Parathyroid adenoma (tissue), 2 donors: ENCODE results near the gene CACNA1I.
A peak's percentile ranks its signal among the peaks of the same experiment; 100 is the strongest.

Source experiments
- H2AFZ ChIP-seq: fragments of 300-600 bp; sonication (generic); one replicate; pipeline ENCODE4 v1.7.0; 2017; ENCODE audit warnings: antibody characterized with exemption, mild to moderate bottlenecking
- H3K27ac ChIP-seq: fragments of 300-600 bp; sonication (generic); one replicate; pipeline ENCODE4 v1.7.0; 2017
- H3K27me3 ChIP-seq: fragments of 300-600 bp; sonication (generic); one replicate; pipeline ENCODE4 v1.7.0; 2017; ENCODE audit warnings: low read length; ENCODE audit not compliant: control insufficient read depth, insufficient read depth
- H3K36me3 ChIP-seq: fragments of 300-600 bp; sonication (generic); one replicate; pipeline ENCODE4 v1.7.0; 2017; ENCODE audit warnings: low read length; ENCODE audit not compliant: control insufficient read depth, insufficient read depth
- H3K4me1 ChIP-seq: fragments of 300-600 bp; sonication (generic); one replicate; pipeline ENCODE4 v1.7.0; 2017; ENCODE audit warnings: control low read depth
- H3K4me2 ChIP-seq: fragments of 300-600 bp; sonication (generic); one replicate; pipeline ENCODE4 v1.7.0; 2017; ENCODE audit warnings: low read length
- H3K4me3 ChIP-seq: fragments of 300-600 bp; sonication (generic); one replicate; pipeline ENCODE4 v1.7.0; 2017; ENCODE audit warnings: low read depth, low read length
- H3K79me2 ChIP-seq: fragments of 300-600 bp; sonication (generic); one replicate; pipeline ENCODE4 v1.7.0; 2017; ENCODE audit warnings: control low read depth
- H3K9ac ChIP-seq: fragments of 300-600 bp; sonication (generic); one replicate; pipeline ENCODE4 v1.7.0; 2017; ENCODE audit warnings: mild to moderate bottlenecking
- H3K9me3 ChIP-seq: fragments of 300-600 bp; sonication (generic); one replicate; pipeline ENCODE4 v1.7.0; 2017; ENCODE audit warnings: low read length; ENCODE audit not compliant: control insufficient read depth
- CTCF ChIP-seq: fragments of 300-600 bp; sonication (generic); IDR thresholded peaks from one replicate; pipeline ENCODE4 v1.7.0; 2017; ENCODE audit warnings: antibody characterized with exemption, mild to moderate bottlenecking
- donor health status: primary hyperparathyroidism.

CACNA1I gene

GRCh38 chr22:39528080-39528661, 42.4 kb upstream of the CACNA1I start:
- no peak for TF ChIP-seq CTCF
- H3K4me3 ChIP-seq: peak overlapping the region; percentile 45
- no peaks in the 10 kb centered on the region for H3K36me3 ChIP-seq

GRCh38 chr22:39528681-39529486, 41.7 kb upstream of the CACNA1I start:
- Histone ChIP-seq H3K9ac (no peak overlapping the region), H3K4me2 (peak overlapping the region; percentile 44), H3K27ac (peak overlapping the region; percentile 90), H3K79me2 (peaks cover 5% of the 10 kb centered on the region), H3K4me1 (peaks cover 32% of the 10 kb centered on the region), H3K4me3 (peak overlapping the region; percentile 45), H2AFZ (peak overlapping the region; percentile 19), H3K27me3 (no peaks in the 10 kb centered on the region), H3K36me3 (no peaks in the 10 kb centered on the region), H3K9me3 (no peaks in the 10 kb centered on the region)
- peak; percentile 91 for TF ChIP-seq CTCF

More at GRCh38 chr22:39528080-39528661, 42.4 kb upstream of the CACNA1I start:
- H3K4me2 ChIP-seq: peak overlapping the region; percentile 44
- H3K9me3 ChIP-seq: no peaks in the 10 kb centered on the region
- peak overlapping the region; percentile 19 for H2AFZ ChIP-seq
- peaks cover 5% of the 10 kb centered on the region for H3K79me2 ChIP-seq
- peaks cover 32% of the 10 kb centered on the region for H3K4me1 ChIP-seq
- H3K9ac ChIP-seq: no peak overlapping the region
- no peaks in the 10 kb centered on the region for H3K27me3 ChIP-seq
- H3K27ac ChIP-seq: peak overlapping the region; percentile 90

- Histone ChIP-seq H3K36me3 (no peaks in the 10 kb centered on the region), H3K4me3 (peak overlapping the region; percentile 45), H3K27ac (peak overlapping the region; percentile 90), H3K9me3 (no peaks in the 10 kb centered on the region), H3K79me2 (peaks cover 2% of the 10 kb centered on the region), H3K4me1 (peaks cover 27% of the 10 kb centered on the region), H3K27me3 (no peaks in the 10 kb centered on the region), H3K4me2 (peak overlapping the region; percentile 24), H2AFZ (no peak overlapping the region), H3K9ac (no peak overlapping the region)
- no peak for TF ChIP-seq CTCF
These were observed 41.1 kb upstream of the CACNA1I start for GRCh38 chr22:39529487-39529851.

GRCh38 chr22:39530116-39530515, 40.4 kb upstream of the CACNA1I start:
- TF ChIP-seq CTCF: no peak
- Histone ChIP-seq H3K9me3 (no peaks in the 10 kb centered on the region), H3K79me2 (peaks cover 2% of the 10 kb centered on the region), H3K4me1 (peaks cover 25% of the 10 kb centered on the region), H2AFZ (no peak overlapping the region), H3K4me3 (no peak overlapping the region), H3K27ac (no peak overlapping the region), H3K36me3 (no peaks in the 10 kb centered on the region), H3K9ac (no peak overlapping the region), H3K27me3 (no peaks in the 10 kb centered on the region), H3K4me2 (no peak overlapping the region)
